Skeletal muscle tissue (tissue), 4 donors: ENCODE data around the gene DIS3L. TPM values are rescaled to one million over a fixed set of nuclear protein-coding genes. Genes with fewer than 3 reads are reported as not detected.

ENCODE experiments used
- H3K27ac ChIP-seq: one replicate; pipeline ENCODE4 v1.7.0; 2013; ENCODE audit warnings: mild to moderate bottlenecking, low read depth, low read length, inconsistent platforms
- H3K27me3 ChIP-seq, 3 donors: one replicate each; pipeline ENCODE4 v1.7.0; 2013; ENCODE audit warnings: low read length in 3 of 3; ENCODE audit not compliant: control insufficient read depth in 3 of 3, insufficient read depth in 3 of 3
- H3K36me3 ChIP-seq, 3 donors: one replicate each; pipeline ENCODE4 v1.7.0; 2013; ENCODE audit warnings: low read length in 3 of 3; ENCODE audit not compliant: control insufficient read depth in 3 of 3, insufficient read depth in 3 of 3
- H3K4me1 ChIP-seq, 3 donors: one replicate each; pipeline ENCODE4 v1.7.0; 2013; ENCODE audit warnings: low read length in 3 of 3, mild to moderate bottlenecking in 3 of 3; ENCODE audit not compliant: control insufficient read depth in 3 of 3, insufficient read depth in 3 of 3
- H3K4me3 ChIP-seq, 3 donors: one replicate each; pipeline ENCODE4 v1.7.0; 2013; ENCODE audit warnings: low read length in 3 of 3
- H3K9ac ChIP-seq, 3 donors: one replicate each; pipeline ENCODE4 v1.7.0; 2013; ENCODE audit warnings: low read length in 3 of 3, mild to moderate bottlenecking in 3 of 3, moderate library complexity in 2 of 3, low read depth in 1 of 3
- H3K9me3 ChIP-seq, 3 donors: one replicate each; pipeline ENCODE4 v1.7.0; 2013; ENCODE audit warnings: low read length in 3 of 3; ENCODE audit not compliant: control insufficient read depth in 3 of 3
- total RNA-seq: library from RNA; depleted of rRNA; stranded (reverse); fragments of >200 nt; gene quantifications from one replicate; pipeline ENCODE4 v1.2.3, GENCODE V29; 2014
- donor health status: Osteomylitis.

Gene DIS3L
- total RNA-seq, 1 donor from 2014 or later = 28.7 TPM

GRCh38 chr15:66276546-66276945 is 16.8 kb upstream of the DIS3L start:
- Histone ChIP-seq H3K9me3 (no peaks in the 10 kb centered on the region), H3K27ac (no peak overlapping the region), H3K4me3 (no peak overlapping the region), H3K36me3 (no peaks in the 10 kb centered on the region), H3K4me1 (no peaks in the 10 kb centered on the region), H3K9ac (no peak overlapping the region), H3K27me3 (peaks cover 0 to 16% (median 2%) of the 10 kb centered on the region in 3 donors)

- no peak overlapping the region for H3K27ac ChIP-seq
- H3K4me1 ChIP-seq = no peaks in the 10 kb centered on the region
- H3K4me3 ChIP-seq = no peak overlapping the region
- peaks cover 0 to 16% (median 2%) of the 10 kb centered on the region in 3 donors for H3K27me3 ChIP-seq
- H3K36me3 ChIP-seq = no peaks in the 10 kb centered on the region
- no peaks in the 10 kb centered on the region for H3K9me3 ChIP-seq
- H3K9ac ChIP-seq = no peak overlapping the region
Measured at GRCh38 chr15:66278056-66278455, 15.3 kb upstream of the DIS3L start.

GRCh38 chr15:66278671-66279070 is 14.7 kb upstream of the DIS3L start:
- no peak overlapping the region for H3K27ac ChIP-seq
- H3K36me3 ChIP-seq = no peaks in the 10 kb centered on the region
- peaks cover 0 to 16% (median 2%) of the 10 kb centered on the region in 3 donors for H3K27me3 ChIP-seq
- no peaks in the 10 kb centered on the region for H3K9me3 ChIP-seq
- no peaks in the 10 kb centered on the region for H3K4me1 ChIP-seq
- H3K4me3 ChIP-seq = no peak overlapping the region
- H3K9ac ChIP-seq = no peak overlapping the region

- H3K27ac ChIP-seq = no peak overlapping the region
- H3K4me3 ChIP-seq = no peak overlapping the region
- H3K36me3 ChIP-seq = peaks cover 0 to 2% (median 0%) of the 10 kb centered on the region in 3 donors
- no peak overlapping the region for H3K9ac ChIP-seq
- peaks cover 0 to 10% (median 2%) of the 10 kb centered on the region in 3 donors for H3K27me3 ChIP-seq
- H3K9me3 ChIP-seq = no peaks in the 10 kb centered on the region
- H3K4me1 ChIP-seq = peaks cover 0 to 2% (median 0%) of the 10 kb centered on the region in 3 donors
Measured at GRCh38 chr15:66284271-66284670, 9.1 kb upstream of the DIS3L start.

- no peak overlapping the region for H3K9ac ChIP-seq
- no peak overlapping the region for H3K27ac ChIP-seq
- no peaks in the 10 kb centered on the region for H3K9me3 ChIP-seq
- H3K27me3 ChIP-seq = peaks cover 0 to 5% (median under 1%) of the 10 kb centered on the region in 3 donors
- H3K4me1 ChIP-seq = peaks cover 0 to 2% (median 0%) of the 10 kb centered on the region in 3 donors
- H3K36me3 ChIP-seq = peaks cover 0 to 2% (median 0%) of the 10 kb centered on the region in 3 donors
- H3K4me3 ChIP-seq = no peak overlapping the region
Measured at GRCh38 chr15:66285533-66286280, 7.7 kb upstream of the DIS3L start.

- H3K9me3 ChIP-seq = no peaks in the 10 kb centered on the region
- H3K27ac ChIP-seq = no peak overlapping the region
- H3K27me3 ChIP-seq = no peaks in the 10 kb centered on the region
- no peak overlapping the region for H3K9ac ChIP-seq
- H3K36me3 ChIP-seq = peaks cover 0 to 2% (median 0%) of the 10 kb centered on the region in 3 donors
- H3K4me1 ChIP-seq = peaks cover 3 to 4% (median 4%) of the 10 kb centered on the region in 3 donors
- H3K4me3 ChIP-seq = no peak overlapping the region
Measured at GRCh38 chr15:66287461-66288057, 5.8 kb upstream of the DIS3L start.

GRCh38 chr15:66288093-66288492 is 5.3 kb upstream of the DIS3L start:
- no peak overlapping the region for H3K9ac ChIP-seq
- peaks cover 0 to 2% (median 0%) of the 10 kb centered on the region in 3 donors for H3K36me3 ChIP-seq
- H3K27me3 ChIP-seq = no peaks in the 10 kb centered on the region
- peaks cover 5 to 7% (median 6%) of the 10 kb centered on the region in 3 donors for H3K4me1 ChIP-seq
- H3K4me3 ChIP-seq = no peak overlapping the region
- no peak overlapping the region for H3K27ac ChIP-seq
- H3K9me3 ChIP-seq = no peaks in the 10 kb centered on the region

- H3K36me3 ChIP-seq = peaks cover 0 to 2% (median 0%) of the 10 kb centered on the region in 3 donors
- H3K4me3 ChIP-seq = no peak overlapping the region
- H3K27me3 ChIP-seq = no peaks in the 10 kb centered on the region
- no peaks in the 10 kb centered on the region for H3K9me3 ChIP-seq
- no peak overlapping the region for H3K27ac ChIP-seq
- peaks cover 5 to 7% (median 6%) of the 10 kb centered on the region in 3 donors for H3K4me1 ChIP-seq
- peak overlapping the region in 1 of 3 donors; percentile 8 for H3K9ac ChIP-seq
Measured at GRCh38 chr15:66288551-66289185, 4.7 kb upstream of the DIS3L start.

GRCh38 chr15:66290007-66290406 is 3.4 kb upstream of the DIS3L start:
- Histone ChIP-seq H3K27me3 (no peaks in the 10 kb centered on the region), H3K27ac (no peak overlapping the region), H3K4me1 (peaks cover 14 to 16% (median 16%) of the 10 kb centered on the region in 3 donors), H3K9me3 (no peaks in the 10 kb centered on the region), H3K36me3 (peaks cover 0 to 2% (median 0%) of the 10 kb centered on the region in 3 donors), H3K9ac (no peak overlapping the region), H3K4me3 (no peak overlapping the region)

- H3K36me3 ChIP-seq = no peaks in the 10 kb centered on the region
- H3K27me3 ChIP-seq = no peaks in the 10 kb centered on the region
- H3K4me1 ChIP-seq = peaks cover 14 to 18% (median 18%) of the 10 kb centered on the region in 3 donors
- no peak overlapping the region for H3K27ac ChIP-seq
- no peak overlapping the region for H3K4me3 ChIP-seq
- no peak overlapping the region for H3K9ac ChIP-seq
- H3K9me3 ChIP-seq = no peaks in the 10 kb centered on the region
Measured at GRCh38 chr15:66290518-66290917, 2.9 kb upstream of the DIS3L start.
